Measurements from ENCODE around the gene IL1B. TPM values are rescaled to one million over a fixed set of nuclear protein-coding genes. Genes with fewer than 3 reads are reported as not detected.

IL1B gene
- polyA plus RNA-seq, 1 donor from 2014 or later: not detected

GRCh38 chr2:112843836-112844235, 7.3 kb upstream of the IL1B start:
- Histone ChIP-seq H3K9me2 (ENCODE audit: insufficient read depth, low read length) (no peaks in the 10 kb centered on the region), H2AFZ (ENCODE audit: low read depth, low read length) (no peak overlapping the region), H3K4me3 (ENCODE audit: low read length) (no peak overlapping the region), H4K20me1 (ENCODE audit: insufficient read depth) (no peaks in the 10 kb centered on the region), H3K79me2 (replicated peaks; ENCODE audit: insufficient read depth, low read length) (no peaks in the 10 kb centered on the region), H3K9ac (ENCODE audit: low read length) (no peak overlapping the region), H3K36me3 (ENCODE audit: insufficient read depth, low read length) (no peaks in the 10 kb centered on the region), H3K27ac (ENCODE audit: low read length) (no peak overlapping the region), H3K27me3 (ENCODE audit: insufficient read depth, low read depth, low read length) (no peaks in the 10 kb centered on the region), H3K4me2 (ENCODE audit: low read length) (no peak overlapping the region), H3F3A (ENCODE audit: insufficient read depth, low read length, poor library complexity, severe bottlenecking) (no peaks in the 10 kb centered on the region), H3K9me3 (ENCODE audit: low read length) (no peaks in the 10 kb centered on the region)
- TF ChIP-seq TAF1 (IDR thresholded peaks at IDR 0.05; ENCODE audit: low read depth) (no peak), CTCF (IDR thresholded peaks at IDR 0.05; ENCODE audit: poor library complexity, severe bottlenecking) (no peak), MXI1 (conservative IDR thresholded peaks at IDR 0.05; ENCODE audit: poor library complexity, severe bottlenecking) (no peak), POLR2AphosphoS5 (IDR thresholded peaks at IDR 0.05) (no peak)

GRCh38 chr2:112843288-112843687, 6.7 kb upstream of the IL1B start:
- H2AFZ ChIP-seq (ENCODE audit: low read depth, low read length): no peak overlapping the region
- no peak overlapping the region for H3K27ac ChIP-seq (ENCODE audit: low read length)
- TF ChIP-seq SMC3 (conservative IDR thresholded peaks at IDR 0.05; ENCODE audit: poor library complexity): no peak
- no peak for TF ChIP-seq REST (IDR thresholded peaks at IDR 0.05; ENCODE audit: borderline replicate concordance)
- TF ChIP-seq EP300 (conservative IDR thresholded peaks at IDR 0.05; ENCODE audit: poor library complexity, severe bottlenecking): no peak
- TF ChIP-seq TAF1 (IDR thresholded peaks at IDR 0.05; ENCODE audit: low read depth): no peak
- no peak for TF ChIP-seq CTCF (IDR thresholded peaks at IDR 0.05; ENCODE audit: poor library complexity, severe bottlenecking)
- TF ChIP-seq RAD21 (conservative IDR thresholded peaks at IDR 0.05): no peak
- TF ChIP-seq POLR2AphosphoS5 (IDR thresholded peaks at IDR 0.05): no peak
- no peak overlapping the region for H3K4me2 ChIP-seq (ENCODE audit: low read length)
- no peak overlapping the region for H3K9ac ChIP-seq (ENCODE audit: low read length)
- no peaks in the 10 kb centered on the region for H3K27me3 ChIP-seq (ENCODE audit: insufficient read depth, low read depth, low read length)
- H3K79me2 ChIP-seq (replicated peaks; ENCODE audit: insufficient read depth, low read length): no peaks in the 10 kb centered on the region
- H3K4me3 ChIP-seq (ENCODE audit: low read length): no peak overlapping the region
- H3K9me3 ChIP-seq (ENCODE audit: low read length): no peaks in the 10 kb centered on the region
- no peaks in the 10 kb centered on the region for H3K36me3 ChIP-seq (ENCODE audit: insufficient read depth, low read length)
- H4K20me1 ChIP-seq (ENCODE audit: insufficient read depth): no peaks in the 10 kb centered on the region
- no peaks in the 10 kb centered on the region for H3K9me2 ChIP-seq (ENCODE audit: insufficient read depth, low read length)
- no peaks in the 10 kb centered on the region for H3F3A ChIP-seq (ENCODE audit: insufficient read depth, low read length, poor library complexity, severe bottlenecking)
